PC-9 (cell line): ENCODE measurements around the gene SELENBP1.

Source experiments
- CTCF ChIP-seq: fragments of 200-600 bp; sonication (generic); conservative IDR thresholded peaks from 2 replicates; pipeline ENCODE4 v1.6.1; 2017; ENCODE audit warnings: mixed run types, antibody characterized with exemption, mild to moderate bottlenecking, moderate library complexity
- EZH2 ChIP-seq: fragments of 200-600 bp; sonication (generic); IDR thresholded peaks from 2 replicates; pipeline ENCODE4 v1.8.0; 2017; ENCODE audit warnings: antibody characterized with exemption, low read depth

GRCh38 chr1:151327903-151328674 is 44.4 kb downstream of the SELENBP1 start:
- TF ChIP-seq EZH2 (no peak), CTCF (no peak)
